ENCODE results near the gene TMEM213.

DNA sequence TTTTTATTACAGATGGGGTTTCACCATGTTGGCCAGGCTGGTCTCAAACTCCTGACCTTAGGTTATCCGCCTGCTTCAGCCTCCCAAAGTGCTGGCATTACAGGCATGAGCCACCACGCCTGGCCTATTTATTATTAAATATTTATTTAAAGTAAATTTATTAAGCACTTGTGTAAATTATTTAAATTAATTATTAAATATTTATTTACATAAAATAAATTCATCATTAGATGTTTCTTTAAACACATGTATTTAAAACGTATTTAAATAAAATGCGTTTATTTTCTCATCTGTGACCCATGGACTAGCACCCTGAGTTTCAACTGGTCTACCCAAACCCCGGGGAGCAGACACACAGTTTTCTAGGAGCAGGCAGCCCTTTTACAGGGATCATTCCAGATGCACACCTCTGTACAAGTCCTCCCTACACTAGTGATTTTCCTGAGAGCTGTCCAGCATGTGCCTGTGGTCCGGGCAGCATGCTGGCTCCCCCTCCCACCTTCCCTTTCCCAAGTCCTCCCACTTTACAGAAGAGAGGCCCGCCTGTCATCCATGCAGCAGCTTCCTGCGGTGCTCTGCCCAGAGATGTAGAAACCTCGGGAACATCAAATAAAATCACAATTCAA lies 89.4 kb downstream of the TMEM213 start:
- TF ChIP-seq, protein P1, sequence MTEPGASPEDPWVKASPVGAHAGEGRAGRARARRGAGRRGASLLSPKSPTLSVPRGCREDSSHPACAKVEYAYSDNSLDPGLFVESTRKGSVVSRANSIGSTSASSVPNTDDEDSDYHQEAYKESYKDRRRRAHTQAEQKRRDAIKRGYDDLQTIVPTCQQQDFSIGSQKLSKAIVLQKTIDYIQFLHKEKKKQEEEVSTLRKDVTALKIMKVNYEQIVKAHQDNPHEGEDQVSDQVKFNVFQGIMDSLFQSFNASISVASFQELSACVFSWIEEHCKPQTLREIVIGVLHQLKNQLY (CRISPR knock-in tag; IDR thresholded peaks at IDR 0.05) = no peak
- TF ChIP-seq, protein P2, sequence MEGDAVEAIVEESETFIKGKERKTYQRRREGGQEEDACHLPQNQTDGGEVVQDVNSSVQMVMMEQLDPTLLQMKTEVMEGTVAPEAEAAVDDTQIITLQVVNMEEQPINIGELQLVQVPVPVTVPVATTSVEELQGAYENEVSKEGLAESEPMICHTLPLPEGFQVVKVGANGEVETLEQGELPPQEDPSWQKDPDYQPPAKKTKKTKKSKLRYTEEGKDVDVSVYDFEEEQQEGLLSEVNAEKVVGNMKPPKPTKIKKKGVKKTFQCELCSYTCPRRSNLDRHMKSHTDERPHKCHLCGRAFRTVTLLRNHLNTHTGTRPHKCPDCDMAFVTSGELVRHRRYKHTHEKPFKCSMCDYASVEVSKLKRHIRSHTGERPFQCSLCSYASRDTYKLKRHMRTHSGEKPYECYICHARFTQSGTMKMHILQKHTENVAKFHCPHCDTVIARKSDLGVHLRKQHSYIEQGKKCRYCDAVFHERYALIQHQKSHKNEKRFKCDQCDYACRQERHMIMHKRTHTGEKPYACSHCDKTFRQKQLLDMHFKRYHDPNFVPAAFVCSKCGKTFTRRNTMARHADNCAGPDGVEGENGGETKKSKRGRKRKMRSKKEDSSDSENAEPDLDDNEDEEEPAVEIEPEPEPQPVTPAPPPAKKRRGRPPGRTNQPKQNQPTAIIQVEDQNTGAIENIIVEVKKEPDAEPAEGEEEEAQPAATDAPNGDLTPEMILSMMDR (IDR thresholded peaks at IDR 0.05) = no peak
- TF ChIP-seq ZNF423 (CRISPR knock-in tag; IDR thresholded peaks at IDR 0.05) (no peak), CBFB (CRISPR knock-in tag; IDR thresholded peaks at IDR 0.05; ENCODE audit: low read depth) (no peak), ZNF232 (CRISPR knock-in tag; IDR thresholded peaks at IDR 0.05) (no peak), RELA (CRISPR knock-in tag; IDR thresholded peaks at IDR 0.05; ENCODE audit: borderline replicate concordance) (no peak)

Measured in WTC11 (cell line).